Mesothelial cell of epicardium (in vitro differentiated cells): ENCODE data around the gene ELAC2. TPM values are rescaled to one million over a fixed set of nuclear protein-coding genes. Genes with fewer than 3 reads are reported as not detected.

Experiments
- DNase-seq, 2 experiments: peaks; one replicate each; pipeline ENCODE4 v3.0.0; 2021; ENCODE audit warnings: low spot score in 2 of 2; ENCODE audit not compliant: unreplicated experiment in 2 of 2
- H3K27ac Mint-ChIP-seq: 2 replicates; pipeline ENCODE4 v1.8.0; 2021; ENCODE audit warnings: mixed read lengths
- H3K27me3 Mint-ChIP-seq: 2 replicates; pipeline ENCODE4 v1.8.0; 2021; ENCODE audit warnings: low read depth, mixed read lengths
- H3K36me3 Mint-ChIP-seq: 2 replicates; pipeline ENCODE4 v1.8.0; 2021; ENCODE audit warnings: mixed read lengths
- H3K4me1 Mint-ChIP-seq: 2 replicates; pipeline ENCODE4 v1.8.0; 2021; ENCODE audit warnings: mixed read lengths
- H3K4me3 Mint-ChIP-seq: 2 replicates; pipeline ENCODE4 v1.8.0; 2021; ENCODE audit warnings: mild to moderate bottlenecking, moderate library complexity, mixed read lengths
- H3K9me3 Mint-ChIP-seq: 2 replicates; pipeline ENCODE4 v1.8.0; 2021; ENCODE audit warnings: mixed read lengths
- total RNA-seq: library from RNA; stranded (reverse); gene quantifications from 3 replicates; pipeline ENCODE4 v1.2.1, GENCODE V29; 2021
- TF ChIP-seq, protein P1 (sequence below): fragments of 200-600 bp; sonication (generic); IDR thresholded peaks from one replicate; pipeline ENCODE4 v1.5.0; 2021; ENCODE audit warnings: antibody characterized with exemption; ENCODE audit not compliant: unreplicated experiment

ELAC2 gene
- total RNA-seq, 1 donor from 2014 or later: 69.3 TPM

GRCh38 chr17:13035420-13035819, 17.6 kb upstream of the ELAC2 start:
- Mint-ChIP-seq H3K27ac (no peak overlapping the region), H3K27me3 (peaks cover 5% of the 10 kb centered on the region)
- TF ChIP-seq, protein P1, sequence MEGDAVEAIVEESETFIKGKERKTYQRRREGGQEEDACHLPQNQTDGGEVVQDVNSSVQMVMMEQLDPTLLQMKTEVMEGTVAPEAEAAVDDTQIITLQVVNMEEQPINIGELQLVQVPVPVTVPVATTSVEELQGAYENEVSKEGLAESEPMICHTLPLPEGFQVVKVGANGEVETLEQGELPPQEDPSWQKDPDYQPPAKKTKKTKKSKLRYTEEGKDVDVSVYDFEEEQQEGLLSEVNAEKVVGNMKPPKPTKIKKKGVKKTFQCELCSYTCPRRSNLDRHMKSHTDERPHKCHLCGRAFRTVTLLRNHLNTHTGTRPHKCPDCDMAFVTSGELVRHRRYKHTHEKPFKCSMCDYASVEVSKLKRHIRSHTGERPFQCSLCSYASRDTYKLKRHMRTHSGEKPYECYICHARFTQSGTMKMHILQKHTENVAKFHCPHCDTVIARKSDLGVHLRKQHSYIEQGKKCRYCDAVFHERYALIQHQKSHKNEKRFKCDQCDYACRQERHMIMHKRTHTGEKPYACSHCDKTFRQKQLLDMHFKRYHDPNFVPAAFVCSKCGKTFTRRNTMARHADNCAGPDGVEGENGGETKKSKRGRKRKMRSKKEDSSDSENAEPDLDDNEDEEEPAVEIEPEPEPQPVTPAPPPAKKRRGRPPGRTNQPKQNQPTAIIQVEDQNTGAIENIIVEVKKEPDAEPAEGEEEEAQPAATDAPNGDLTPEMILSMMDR: no peak

DNA sequence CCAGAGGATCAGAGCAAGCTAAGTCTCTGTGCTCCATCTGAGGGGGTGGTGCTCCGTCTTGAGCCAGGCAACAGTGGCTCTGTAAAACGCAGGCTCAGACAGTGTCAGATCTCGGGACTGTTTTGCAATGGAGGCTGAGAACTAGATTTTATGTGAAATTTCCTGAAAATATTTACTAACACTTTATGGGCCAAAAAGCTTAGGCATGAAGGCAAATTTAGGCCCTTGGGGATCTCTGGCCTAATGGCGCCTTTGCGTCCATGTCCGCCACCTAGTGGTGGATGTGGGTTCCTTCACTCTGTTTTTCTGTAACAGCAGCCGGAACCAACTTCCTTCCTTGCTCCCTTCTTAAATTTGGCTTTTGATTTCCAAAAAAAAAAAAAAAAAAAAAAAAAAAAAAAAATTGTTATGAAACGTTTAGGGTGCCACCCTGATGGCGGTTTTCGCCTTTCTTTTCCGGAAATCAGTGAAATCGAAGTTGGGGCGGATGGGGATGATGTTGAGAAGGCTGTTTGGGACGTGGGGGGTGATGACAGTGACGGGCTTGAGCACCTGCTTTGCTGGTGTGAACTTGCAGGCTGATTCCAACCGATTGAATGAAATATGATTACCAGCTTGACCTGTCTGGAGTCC, 14.0 kb upstream of the ELAC2 start:
- peaks cover 24% of the 10 kb centered on the region for H3K9me3 Mint-ChIP-seq
- TF ChIP-seq, protein P1: peak; percentile 98
- peaks cover 10% of the 10 kb centered on the region for H3K36me3 Mint-ChIP-seq
- H3K27me3 Mint-ChIP-seq: no peaks in the 10 kb centered on the region
- DNase-seq: peak in 1 of 2 experiments; percentile 45
- no peak overlapping the region for H3K4me3 Mint-ChIP-seq
- H3K27ac Mint-ChIP-seq: no peak overlapping the region
- peaks cover 7% of the 10 kb centered on the region for H3K4me1 Mint-ChIP-seq

More at GRCh38 chr17:13035420-13035819, 17.6 kb upstream of the ELAC2 start:
- Mint-ChIP-seq H3K4me1 (peaks cover 5% of the 10 kb centered on the region), H3K9me3 (peaks cover 38% of the 10 kb centered on the region), H3K4me3 (no peak overlapping the region), H3K36me3 (peaks cover 10% of the 10 kb centered on the region)
- no peak for DNase-seq

DNA sequence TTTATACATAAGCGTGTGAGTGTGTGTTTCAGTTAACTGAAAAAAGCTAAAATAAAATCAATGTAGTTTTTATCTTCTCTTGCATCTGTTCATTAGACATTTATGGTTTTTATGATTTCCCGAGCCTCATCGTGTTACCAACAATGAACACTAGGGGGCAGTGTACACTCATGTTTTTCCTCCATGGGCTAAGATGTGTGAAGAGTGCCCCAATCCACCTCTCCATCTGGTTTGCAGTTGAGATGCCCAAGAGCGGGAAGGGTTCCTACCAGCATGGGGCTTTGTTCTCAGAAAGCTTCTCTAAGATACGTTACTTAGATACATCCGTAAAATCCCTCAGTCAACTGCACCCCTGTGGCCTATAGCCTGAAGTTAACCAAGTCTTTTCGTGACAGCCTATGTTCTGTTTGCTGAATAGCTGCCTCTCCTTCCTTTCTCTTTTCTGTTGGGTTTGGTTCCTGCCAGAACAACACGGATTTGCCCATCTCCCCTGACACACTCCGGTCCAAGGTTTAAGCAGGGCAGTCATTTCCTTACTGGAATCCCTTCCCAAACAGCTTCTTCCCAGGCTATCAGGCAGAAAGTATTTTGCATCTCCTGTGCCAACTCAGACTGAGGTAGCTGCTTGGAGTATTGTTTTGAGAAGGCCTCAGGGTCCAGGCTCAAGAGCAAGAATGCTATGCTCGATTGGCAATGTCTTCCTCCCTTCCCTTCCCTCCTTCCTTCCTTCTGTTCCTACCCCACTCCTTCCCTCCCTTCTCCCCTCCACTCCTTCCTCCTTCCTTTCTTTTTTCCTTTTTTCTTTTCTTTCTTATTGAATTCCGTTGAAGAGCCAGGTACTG, 12.9 kb upstream of the ELAC2 start:
- Mint-ChIP-seq H3K9me3 (peaks cover 13% of the 10 kb centered on the region), H3K4me3 (no peak overlapping the region), H3K27ac (no peak overlapping the region), H3K36me3 (peaks cover 3% of the 10 kb centered on the region), H3K4me1 (peaks cover 7% of the 10 kb centered on the region), H3K27me3 (peaks cover 4% of the 10 kb centered on the region)
- TF ChIP-seq, protein P1: peak; percentile 97
- peak in 1 of 2 experiments; percentile 68 for DNase-seq

- H3K27me3 Mint-ChIP-seq: peaks cover 4% of the 10 kb centered on the region
- TF ChIP-seq, protein P1: no peak
- H3K9me3 Mint-ChIP-seq: peaks cover 9% of the 10 kb centered on the region
- no peaks in the 10 kb centered on the region for H3K36me3 Mint-ChIP-seq
- no peak overlapping the region for H3K4me3 Mint-ChIP-seq
- peaks cover 7% of the 10 kb centered on the region for H3K4me1 Mint-ChIP-seq
- no peak for DNase-seq
- H3K27ac Mint-ChIP-seq: no peak overlapping the region
Observed at GRCh38 chr17:13030056-13030455, 12.2 kb upstream of the ELAC2 start.

GRCh38 chr17:13029340-13029739, 11.5 kb upstream of the ELAC2 start:
- no peaks in the 10 kb centered on the region for H3K36me3 Mint-ChIP-seq
- no peak overlapping the region for H3K27ac Mint-ChIP-seq
- peaks cover 7% of the 10 kb centered on the region for H3K4me1 Mint-ChIP-seq
- no peak overlapping the region for H3K4me3 Mint-ChIP-seq
- no peak for DNase-seq
- peaks cover 4% of the 10 kb centered on the region for H3K27me3 Mint-ChIP-seq
- TF ChIP-seq, protein P1: no peak
- peaks cover 4% of the 10 kb centered on the region for H3K9me3 Mint-ChIP-seq
